ENCODE measurements around the gene MED10.

MED10 gene, protein sequence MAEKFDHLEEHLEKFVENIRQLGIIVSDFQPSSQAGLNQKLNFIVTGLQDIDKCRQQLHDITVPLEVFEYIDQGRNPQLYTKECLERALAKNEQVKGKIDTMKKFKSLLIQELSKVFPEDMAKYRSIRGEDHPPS

DNA sequence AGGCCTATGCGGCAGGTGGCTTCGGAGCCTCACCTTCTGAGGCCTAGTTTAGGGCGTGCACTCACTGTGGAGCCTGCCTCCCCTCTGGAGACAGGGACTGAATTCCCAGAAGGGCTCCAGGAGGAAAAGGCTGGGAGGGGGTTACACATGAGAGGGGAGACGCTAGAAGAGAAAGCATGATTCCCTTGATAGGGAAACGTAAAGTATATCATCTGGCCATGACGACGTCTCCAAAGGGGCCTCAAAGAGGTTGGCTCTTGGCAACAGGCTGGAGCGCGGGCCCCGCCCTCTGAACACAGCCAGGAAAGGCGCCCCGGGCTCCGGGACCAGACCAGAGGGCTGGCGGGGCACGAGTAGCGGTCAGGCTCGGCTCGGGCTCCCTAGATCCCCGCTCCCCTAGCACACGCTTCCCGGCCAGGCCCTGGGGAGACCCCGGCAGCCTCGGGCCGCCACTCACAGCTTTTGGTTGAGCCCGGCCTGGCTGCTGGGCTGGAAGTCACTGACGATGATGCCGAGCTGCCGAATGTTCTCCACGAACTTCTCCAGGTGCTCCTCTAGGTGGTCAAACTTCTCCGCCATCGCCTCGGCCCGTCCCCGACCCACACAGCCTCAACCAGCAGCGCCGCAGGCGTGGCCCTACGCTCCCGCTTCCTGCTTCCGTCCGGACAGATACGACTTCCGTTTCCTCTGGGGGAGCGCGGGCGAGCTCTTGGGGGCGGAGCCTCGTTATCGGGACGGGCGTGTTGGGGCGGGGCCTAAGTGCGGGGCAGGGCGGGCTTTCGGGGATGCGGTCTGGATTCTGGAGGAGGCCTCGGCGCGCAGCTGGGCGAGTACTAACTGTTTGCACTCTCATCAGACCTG, at the start of gene MED10:
TSS of gene MED10 (minus strand) at position 643 of the 861 bp plus-strand sequence. CDS start at position 579, 64 bp downstream.
- in situ Hi-C loops (cut with MboI; ENCODE audit: low sequenced_read_pairs): no loop called here

- in situ Hi-C loops (cut with MboI; ENCODE audit: low sequenced_read_pairs): no loop called here
Observed at GRCh38 chr5:6427694-6428093, 49.3 kb upstream of the MED10 start.

DNA sequence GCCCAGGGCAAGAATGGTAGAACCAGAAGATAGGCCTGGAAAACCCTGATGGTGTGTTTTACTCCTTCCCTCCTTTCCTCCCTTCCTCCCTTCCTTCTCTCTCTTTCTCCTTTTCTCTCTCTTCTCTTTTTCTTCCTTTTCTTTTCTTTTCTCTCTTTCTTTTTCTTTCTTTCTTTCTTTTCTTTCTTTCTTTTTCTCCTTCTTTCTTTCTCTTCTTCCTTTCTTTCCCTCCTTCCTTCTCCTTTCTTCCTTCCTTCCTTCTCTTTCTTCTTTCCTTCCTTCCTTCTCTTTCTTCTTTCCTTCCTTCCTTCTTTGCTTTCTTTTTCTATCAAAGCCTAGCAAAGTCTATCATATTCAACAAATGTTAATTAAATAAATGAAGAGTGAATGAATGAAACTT, 46.4 kb upstream of the MED10 start:
- in situ Hi-C loops (cut with MboI; ENCODE audit: low sequenced_read_pairs): no loop called here

DNA sequence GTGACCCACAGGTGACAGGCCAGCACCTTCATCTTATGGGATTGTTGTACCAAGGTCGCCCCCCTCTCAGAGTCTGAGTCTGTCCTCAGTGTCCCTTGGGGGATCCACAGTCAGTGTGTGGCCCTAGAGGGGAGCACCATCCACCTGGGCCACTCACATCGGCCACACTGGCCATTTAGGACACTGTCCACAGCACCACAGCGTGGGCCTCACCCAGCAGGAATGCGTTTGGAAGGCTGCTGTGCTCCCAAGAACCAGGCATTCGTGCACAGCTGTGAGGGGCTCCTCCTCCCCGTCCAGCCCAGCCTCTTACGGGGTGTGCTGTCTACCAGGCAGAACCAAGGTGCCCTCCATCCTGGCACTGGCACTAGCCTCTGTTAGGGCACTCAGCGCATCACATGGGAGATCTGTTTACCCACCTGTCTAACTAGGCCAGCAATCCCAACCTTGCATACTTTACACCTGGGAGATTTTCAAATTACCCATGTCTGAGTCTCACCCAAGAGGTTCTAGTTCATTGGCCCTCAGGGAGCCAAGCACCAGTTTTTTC, 45.8 kb upstream of the MED10 start:
- in situ Hi-C loops (cut with MboI; ENCODE audit: low sequenced_read_pairs): no loop called here

- in situ Hi-C loops (cut with MboI; ENCODE audit: low sequenced_read_pairs): no loop called here
Observed at GRCh38 chr5:6423327-6424109, 45.2 kb upstream of the MED10 start.

GRCh38 chr5:6419340-6419852, 41.0 kb upstream of the MED10 start:
- in situ Hi-C loops (cut with MboI; ENCODE audit: low sequenced_read_pairs): no loop called here

- in situ Hi-C loops (cut with MboI; ENCODE audit: low sequenced_read_pairs): no loop called here
Observed at GRCh38 chr5:6418679-6419276, 40.4 kb upstream of the MED10 start.

GRCh38 chr5:6417657-6418056, 39.3 kb upstream of the MED10 start:
- in situ Hi-C loops (cut with MboI; ENCODE audit: low sequenced_read_pairs): no loop called here

GRCh38 chr5:6412811-6413210, 34.5 kb upstream of the MED10 start:
- in situ Hi-C loops (cut with MboI; ENCODE audit: low sequenced_read_pairs): no loop called here

DNA sequence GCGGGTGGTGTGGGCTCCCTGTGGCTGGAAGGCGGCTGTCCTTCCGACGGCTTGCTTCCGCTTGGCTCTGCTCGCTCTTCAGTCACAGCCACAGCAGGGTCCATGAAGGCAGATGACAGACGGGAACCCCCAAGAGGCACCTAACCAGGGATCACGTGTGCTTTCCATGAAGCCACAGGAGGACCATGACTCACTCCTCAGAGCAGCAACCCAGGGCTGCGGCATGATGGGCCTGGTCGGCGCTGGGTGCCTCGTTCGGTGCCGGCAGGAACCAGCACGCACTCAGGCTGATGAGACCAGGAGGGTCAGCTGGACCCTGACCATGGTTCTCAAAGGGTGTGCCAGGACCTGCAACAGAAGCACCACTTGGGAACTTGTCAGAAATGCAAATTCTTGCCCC, 32.8 kb upstream of the MED10 start:
- in situ Hi-C loops (cut with MboI; ENCODE audit: low sequenced_read_pairs): no loop called here

DNA sequence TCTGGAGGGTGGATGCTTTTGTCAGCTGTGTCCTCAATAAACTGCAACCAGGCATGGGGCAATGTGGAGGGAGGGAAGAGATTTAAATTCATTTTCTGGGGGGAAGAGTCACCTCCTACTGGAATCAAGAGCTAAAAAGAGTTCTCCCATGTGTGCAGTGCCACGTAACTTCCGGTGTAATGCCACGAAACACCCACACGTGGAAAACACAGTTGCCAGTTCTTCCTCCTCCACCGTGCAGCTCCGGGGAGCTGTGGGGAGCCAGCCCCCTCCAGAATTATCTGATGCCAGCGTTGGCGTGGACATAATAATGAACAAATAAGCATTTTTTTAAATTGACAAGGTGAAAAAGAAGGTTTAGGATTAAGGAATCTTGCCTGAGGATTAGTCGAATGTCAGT, 32.1 kb upstream of the MED10 start:
- in situ Hi-C loops (cut with MboI; ENCODE audit: low sequenced_read_pairs): no loop called here

DNA sequence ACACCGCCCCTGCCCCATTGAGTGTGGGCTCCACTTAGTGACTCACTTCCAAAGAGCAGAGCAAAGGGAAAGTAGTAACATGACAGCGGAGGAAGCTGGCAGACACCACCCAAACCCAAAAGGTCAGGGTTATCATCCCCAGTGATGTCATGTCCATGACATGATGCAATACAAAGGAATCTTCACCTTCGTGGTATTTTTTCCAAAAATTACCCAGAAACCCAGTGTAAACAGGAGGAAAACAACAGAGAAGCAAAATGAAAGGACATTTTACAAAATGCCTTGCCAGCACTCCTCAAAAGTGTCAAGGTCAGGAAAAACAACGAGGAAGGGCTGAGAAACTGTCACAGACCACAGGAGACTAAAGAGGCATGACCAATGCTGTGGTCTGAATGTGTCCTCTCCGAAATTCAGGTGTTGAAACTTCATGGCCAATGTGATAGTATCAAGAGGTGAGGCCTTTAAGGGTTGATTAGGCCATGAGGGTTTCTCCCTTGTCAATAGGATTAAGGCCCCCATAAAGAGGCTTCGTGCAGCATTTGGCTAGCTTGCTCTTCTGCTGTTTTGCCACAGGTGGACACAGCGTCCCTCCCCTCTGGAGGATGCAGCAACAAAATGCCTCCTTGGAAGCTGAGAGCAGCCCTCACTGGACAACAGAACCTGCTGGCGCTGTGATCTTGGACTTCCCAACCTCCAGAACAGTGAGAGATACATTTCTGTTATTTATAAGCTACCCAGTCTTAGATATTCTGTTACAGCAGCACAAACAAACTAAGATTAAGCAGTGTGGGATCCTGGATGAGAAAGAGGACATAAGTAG, 30.5 kb upstream of the MED10 start:
- in situ Hi-C loops (cut with MboI; ENCODE audit: low sequenced_read_pairs): no loop called here

DNA sequence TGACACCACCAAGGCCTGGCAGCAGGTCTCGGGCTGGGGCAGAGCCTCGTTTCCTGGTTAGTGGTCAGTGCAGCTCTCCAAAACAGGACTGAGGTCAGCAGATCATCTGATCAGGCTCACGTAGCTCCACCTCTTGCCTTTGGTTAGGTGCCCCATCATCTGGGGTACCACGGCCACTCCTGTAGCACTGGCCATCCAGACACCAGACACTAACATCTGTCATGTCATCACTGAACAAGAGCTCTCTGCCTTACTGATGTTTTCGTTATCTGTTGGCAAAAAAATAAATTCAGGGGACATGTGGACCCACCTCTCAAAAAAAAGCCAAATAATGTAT, 29.9 kb upstream of the MED10 start:
- in situ Hi-C loops (cut with MboI; ENCODE audit: low sequenced_read_pairs): no loop called here

GRCh38 chr5:6407558-6408259, 29.4 kb upstream of the MED10 start:
- in situ Hi-C loops (cut with MboI; ENCODE audit: low sequenced_read_pairs): no loop called here

DNA sequence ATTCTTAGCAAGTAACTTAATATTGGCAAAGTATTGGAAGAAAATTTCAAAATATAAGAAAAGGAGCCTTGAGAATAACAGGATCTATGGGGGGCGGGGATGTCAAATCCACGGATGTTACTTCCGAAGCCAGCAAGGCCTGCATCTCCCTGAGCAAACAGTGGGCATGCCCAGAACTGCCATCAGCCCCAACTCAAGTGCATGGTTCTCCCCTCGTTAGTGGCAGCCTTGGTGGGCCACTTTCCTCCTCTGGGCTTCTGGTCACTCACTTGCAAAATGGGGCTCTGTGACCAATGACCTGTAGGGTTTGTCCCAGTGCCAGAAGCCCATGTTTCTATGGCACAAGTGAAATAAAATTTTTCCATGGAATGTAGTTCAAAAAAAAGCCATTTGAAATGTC, 27.2 kb upstream of the MED10 start:
- in situ Hi-C loops (cut with MboI; ENCODE audit: low sequenced_read_pairs): no loop called here

DNA sequence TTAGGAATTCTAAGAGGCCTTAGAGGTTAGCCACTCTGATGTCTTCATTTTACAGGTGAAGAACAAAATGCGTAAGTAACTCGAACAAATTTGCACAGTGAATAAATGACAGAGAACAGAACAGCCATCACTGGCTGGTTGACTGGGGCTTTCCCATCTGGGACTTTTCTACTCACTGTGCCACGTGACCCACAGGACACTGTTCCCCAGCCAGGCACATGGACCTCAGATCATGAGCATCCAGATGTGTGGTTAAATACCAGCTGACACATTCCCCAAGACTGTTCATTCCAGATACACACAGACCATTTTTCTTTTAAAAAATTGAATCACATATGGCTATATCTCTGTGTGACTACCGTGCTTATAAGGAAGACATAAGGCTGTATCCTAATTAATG, 25.8 kb upstream of the MED10 start:
- in situ Hi-C loops (cut with MboI; ENCODE audit: low sequenced_read_pairs): no loop called here

- in situ Hi-C loops (cut with MboI; ENCODE audit: low sequenced_read_pairs): no loop called here
Observed at GRCh38 chr5:6403416-6403815, 25.1 kb upstream of the MED10 start.

GRCh38 chr5:6402939-6403338, 24.6 kb upstream of the MED10 start:
- in situ Hi-C loops (cut with MboI; ENCODE audit: low sequenced_read_pairs): no loop called here

- in situ Hi-C loops (cut with MboI; ENCODE audit: low sequenced_read_pairs): no loop called here
Observed at GRCh38 chr5:6401410-6401809, 23.1 kb upstream of the MED10 start.
